GM23338 (cell line): ENCODE results near the gene CLEC6A. TPM values are rescaled to one million over a fixed set of nuclear protein-coding genes. Genes with fewer than 3 reads are reported as not detected.

Source experiments
- polyA plus RNA-seq: library from polyadenylated mRNA; unstranded; fragments of >200 nt; fragmentation: Nextera tagmentation; extraction: Ambion mirVana; gene quantifications from 2 replicates; pipeline ENCODE4 v1.2.1, GENCODE V29; 2016
- small RNA-seq: library from RNA; depleted of rRNA; stranded (forward); fragments of <200 nt; gene quantifications from one replicate; pipeline ENCODE3, GENCODE V24; 2014; ENCODE audit warnings: low replicate concordance
- total RNA-seq: library from RNA; depleted of rRNA; stranded (reverse); fragments of >200 nt; shearing (Covaris generic); gene quantifications from 2 replicates; pipeline ENCODE4 v1.2.3, GENCODE V29; 2014; rRNA removed

CLEC6A gene
- total and polyA plus RNA-seq, 2 experiments from 2014 or later, result not detected

Small RNAs within 50 kb of the gene (small RNA-seq; reads per million reads assigned to genes)
- not detected for gene RNU6-275P

Other genes starting within 250 kb of the CLEC6A start
- gene FAM90A1, start 228.3 kb upstream of the CLEC6A start, total RNA-seq, result 0.14 TPM in 1 of 2 replicates, not detected in the other
- gene FAM90A1, start 228.3 kb upstream of the CLEC6A start, polyA plus RNA-seq, result 0.19 TPM in 1 of 2 replicates, not detected in the other
- 0.90 TPM in 1 of 2 replicates, not detected in the other for gene CLEC4D, start 57.5 kb downstream of the CLEC6A start, total RNA-seq
- gene CLEC4D, start 57.5 kb downstream of the CLEC6A start, polyA plus RNA-seq, result 0.17 and 0.24 TPM in 2 replicates
- not detected in 2 replicates for gene CLEC4E, start 84.9 kb downstream of the CLEC6A start, total RNA-seq
- not detected in 2 replicates for gene CLEC4E, start 84.9 kb downstream of the CLEC6A start, polyA plus RNA-seq
- gene AICDA, start 156.9 kb downstream of the CLEC6A start, total RNA-seq, result not detected in 2 replicates
- 0.31 TPM in 1 of 2 replicates, not detected in the other for gene AICDA, start 156.9 kb downstream of the CLEC6A start, polyA plus RNA-seq
- 0.90 TPM in 1 of 2 replicates, not detected in the other for gene MFAP5, start 206.9 kb downstream of the CLEC6A start, total RNA-seq
- 0.68 and 1.2 TPM in 2 replicates for gene MFAP5, start 206.9 kb downstream of the CLEC6A start, polyA plus RNA-seq
- 94.8 and 104 TPM in 2 replicates for gene RIMKLB, start 242.0 kb downstream of the CLEC6A start, total RNA-seq
- 62.7 and 87.0 TPM in 2 replicates for gene RIMKLB, start 242.0 kb downstream of the CLEC6A start, polyA plus RNA-seq